ENCODE results near the gene UPP1. TPM values are rescaled to one million over a fixed set of nuclear protein-coding genes. Genes with fewer than 3 reads are reported as not detected.

UPP1 gene
- polyA plus RNA-seq, 3 donors from 2014 or later = 125 to 171 (median 166) TPM

Other genes starting within 250 kb of the UPP1 start
- gene PKD1L1, start 140.8 kb upstream of the UPP1 start, polyA plus RNA-seq = under 1 TPM in 1 of 3 donors, not detected in 2; 0.03 TPM
- 10 to 100 TPM; 34.8 to 44.8 (median 44.0) TPM for gene HUS1, start 109.7 kb upstream of the UPP1 start, polyA plus RNA-seq
- not detected for gene SUN3, start 60.2 kb upstream of the UPP1 start, polyA plus RNA-seq
- gene C7orf57, start 53.7 kb upstream of the UPP1 start, polyA plus RNA-seq = under 1 TPM in 2 of 3 donors, not detected in 1; 0.11 to 0.31 TPM
- not detected for gene ABCA13, start 82.2 kb downstream of the UPP1 start, polyA plus RNA-seq

Measured in immature natural killer cell (primary cell).